ENCODE data around the gene TTN. TPM values are rescaled to one million over a fixed set of nuclear protein-coding genes. Genes with fewer than 3 reads are reported as not detected.

TTN gene
- total and polyA plus RNA-seq, 2 of the 8 experiments (the other 6 are each of a cell fraction or from before 2014, with no cell fraction given) = 0.30 to 9.7 TPM

DNA sequence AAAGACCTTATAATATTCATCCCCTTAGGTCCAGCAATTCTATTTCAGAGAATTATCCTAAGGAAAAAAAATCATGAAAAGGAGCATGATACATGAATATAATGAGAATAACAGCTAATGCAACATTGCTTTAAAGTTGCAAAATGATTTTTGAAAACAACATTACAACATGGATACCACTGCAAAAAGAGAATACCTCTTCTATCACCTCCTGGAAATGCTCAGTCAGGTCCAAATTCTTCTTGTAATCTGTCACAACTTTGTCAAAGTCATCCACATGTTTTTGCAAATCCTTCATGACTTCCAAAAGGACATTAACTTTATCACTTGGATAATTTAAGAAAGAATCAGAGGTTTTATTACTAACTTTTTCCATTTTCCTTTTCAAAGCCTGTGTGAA, 47.9 kb upstream of the TTN start (continued):
- TF ChIP-seq, protein P1, sequence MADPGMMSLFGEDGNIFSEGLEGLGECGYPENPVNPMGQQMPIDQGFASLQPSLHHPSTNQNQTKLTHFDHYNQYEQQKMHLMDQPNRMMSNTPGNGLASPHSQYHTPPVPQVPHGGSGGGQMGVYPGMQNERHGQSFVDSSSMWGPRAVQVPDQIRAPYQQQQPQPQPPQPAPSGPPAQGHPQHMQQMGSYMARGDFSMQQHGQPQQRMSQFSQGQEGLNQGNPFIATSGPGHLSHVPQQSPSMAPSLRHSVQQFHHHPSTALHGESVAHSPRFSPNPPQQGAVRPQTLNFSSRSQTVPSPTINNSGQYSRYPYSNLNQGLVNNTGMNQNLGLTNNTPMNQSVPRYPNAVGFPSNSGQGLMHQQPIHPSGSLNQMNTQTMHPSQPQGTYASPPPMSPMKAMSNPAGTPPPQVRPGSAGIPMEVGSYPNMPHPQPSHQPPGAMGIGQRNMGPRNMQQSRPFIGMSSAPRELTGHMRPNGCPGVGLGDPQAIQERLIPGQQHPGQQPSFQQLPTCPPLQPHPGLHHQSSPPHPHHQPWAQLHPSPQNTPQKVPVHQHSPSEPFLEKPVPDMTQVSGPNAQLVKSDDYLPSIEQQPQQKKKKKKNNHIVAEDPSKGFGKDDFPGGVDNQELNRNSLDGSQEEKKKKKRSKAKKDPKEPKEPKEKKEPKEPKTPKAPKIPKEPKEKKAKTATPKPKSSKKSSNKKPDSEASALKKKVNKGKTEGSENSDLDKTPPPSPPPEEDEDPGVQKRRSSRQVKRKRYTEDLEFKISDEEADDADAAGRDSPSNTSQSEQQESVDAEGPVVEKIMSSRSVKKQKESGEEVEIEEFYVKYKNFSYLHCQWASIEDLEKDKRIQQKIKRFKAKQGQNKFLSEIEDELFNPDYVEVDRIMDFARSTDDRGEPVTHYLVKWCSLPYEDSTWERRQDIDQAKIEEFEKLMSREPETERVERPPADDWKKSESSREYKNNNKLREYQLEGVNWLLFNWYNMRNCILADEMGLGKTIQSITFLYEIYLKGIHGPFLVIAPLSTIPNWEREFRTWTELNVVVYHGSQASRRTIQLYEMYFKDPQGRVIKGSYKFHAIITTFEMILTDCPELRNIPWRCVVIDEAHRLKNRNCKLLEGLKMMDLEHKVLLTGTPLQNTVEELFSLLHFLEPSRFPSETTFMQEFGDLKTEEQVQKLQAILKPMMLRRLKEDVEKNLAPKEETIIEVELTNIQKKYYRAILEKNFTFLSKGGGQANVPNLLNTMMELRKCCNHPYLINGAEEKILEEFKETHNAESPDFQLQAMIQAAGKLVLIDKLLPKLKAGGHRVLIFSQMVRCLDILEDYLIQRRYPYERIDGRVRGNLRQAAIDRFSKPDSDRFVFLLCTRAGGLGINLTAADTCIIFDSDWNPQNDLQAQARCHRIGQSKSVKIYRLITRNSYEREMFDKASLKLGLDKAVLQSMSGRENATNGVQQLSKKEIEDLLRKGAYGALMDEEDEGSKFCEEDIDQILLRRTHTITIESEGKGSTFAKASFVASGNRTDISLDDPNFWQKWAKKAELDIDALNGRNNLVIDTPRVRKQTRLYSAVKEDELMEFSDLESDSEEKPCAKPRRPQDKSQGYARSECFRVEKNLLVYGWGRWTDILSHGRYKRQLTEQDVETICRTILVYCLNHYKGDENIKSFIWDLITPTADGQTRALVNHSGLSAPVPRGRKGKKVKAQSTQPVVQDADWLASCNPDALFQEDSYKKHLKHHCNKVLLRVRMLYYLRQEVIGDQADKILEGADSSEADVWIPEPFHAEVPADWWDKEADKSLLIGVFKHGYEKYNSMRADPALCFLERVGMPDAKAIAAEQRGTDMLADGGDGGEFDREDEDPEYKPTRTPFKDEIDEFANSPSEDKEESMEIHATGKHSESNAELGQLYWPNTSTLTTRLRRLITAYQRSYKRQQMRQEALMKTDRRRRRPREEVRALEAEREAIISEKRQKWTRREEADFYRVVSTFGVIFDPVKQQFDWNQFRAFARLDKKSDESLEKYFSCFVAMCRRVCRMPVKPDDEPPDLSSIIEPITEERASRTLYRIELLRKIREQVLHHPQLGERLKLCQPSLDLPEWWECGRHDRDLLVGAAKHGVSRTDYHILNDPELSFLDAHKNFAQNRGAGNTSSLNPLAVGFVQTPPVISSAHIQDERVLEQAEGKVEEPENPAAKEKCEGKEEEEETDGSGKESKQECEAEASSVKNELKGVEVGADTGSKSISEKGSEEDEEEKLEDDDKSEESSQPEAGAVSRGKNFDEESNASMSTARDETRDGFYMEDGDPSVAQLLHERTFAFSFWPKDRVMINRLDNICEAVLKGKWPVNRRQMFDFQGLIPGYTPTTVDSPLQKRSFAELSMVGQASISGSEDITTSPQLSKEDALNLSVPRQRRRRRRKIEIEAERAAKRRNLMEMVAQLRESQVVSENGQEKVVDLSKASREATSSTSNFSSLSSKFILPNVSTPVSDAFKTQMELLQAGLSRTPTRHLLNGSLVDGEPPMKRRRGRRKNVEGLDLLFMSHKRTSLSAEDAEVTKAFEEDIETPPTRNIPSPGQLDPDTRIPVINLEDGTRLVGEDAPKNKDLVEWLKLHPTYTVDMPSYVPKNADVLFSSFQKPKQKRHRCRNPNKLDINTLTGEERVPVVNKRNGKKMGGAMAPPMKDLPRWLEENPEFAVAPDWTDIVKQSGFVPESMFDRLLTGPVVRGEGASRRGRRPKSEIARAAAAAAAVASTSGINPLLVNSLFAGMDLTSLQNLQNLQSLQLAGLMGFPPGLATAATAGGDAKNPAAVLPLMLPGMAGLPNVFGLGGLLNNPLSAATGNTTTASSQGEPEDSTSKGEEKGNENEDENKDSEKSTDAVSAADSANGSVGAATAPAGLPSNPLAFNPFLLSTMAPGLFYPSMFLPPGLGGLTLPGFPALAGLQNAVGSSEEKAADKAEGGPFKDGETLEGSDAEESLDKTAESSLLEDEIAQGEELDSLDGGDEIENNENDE (IDR thresholded peaks at IDR 0.05; ENCODE audit: insufficient replicate concordance, low read length) = no peak
- TF ChIP-seq POLR2AphosphoS5 (IDR thresholded peaks at IDR 0.05; ENCODE audit: low read depth, low read length) = no peak
- no peak for TF ChIP-seq RBBP5 (IDR thresholded peaks at IDR 0.05; ENCODE audit: borderline replicate concordance, low read depth, low read length)
- no peak for TF ChIP-seq TCF12 (IDR thresholded peaks at IDR 0.05; ENCODE audit: low read depth, low read length)
- TF ChIP-seq, protein P2, sequence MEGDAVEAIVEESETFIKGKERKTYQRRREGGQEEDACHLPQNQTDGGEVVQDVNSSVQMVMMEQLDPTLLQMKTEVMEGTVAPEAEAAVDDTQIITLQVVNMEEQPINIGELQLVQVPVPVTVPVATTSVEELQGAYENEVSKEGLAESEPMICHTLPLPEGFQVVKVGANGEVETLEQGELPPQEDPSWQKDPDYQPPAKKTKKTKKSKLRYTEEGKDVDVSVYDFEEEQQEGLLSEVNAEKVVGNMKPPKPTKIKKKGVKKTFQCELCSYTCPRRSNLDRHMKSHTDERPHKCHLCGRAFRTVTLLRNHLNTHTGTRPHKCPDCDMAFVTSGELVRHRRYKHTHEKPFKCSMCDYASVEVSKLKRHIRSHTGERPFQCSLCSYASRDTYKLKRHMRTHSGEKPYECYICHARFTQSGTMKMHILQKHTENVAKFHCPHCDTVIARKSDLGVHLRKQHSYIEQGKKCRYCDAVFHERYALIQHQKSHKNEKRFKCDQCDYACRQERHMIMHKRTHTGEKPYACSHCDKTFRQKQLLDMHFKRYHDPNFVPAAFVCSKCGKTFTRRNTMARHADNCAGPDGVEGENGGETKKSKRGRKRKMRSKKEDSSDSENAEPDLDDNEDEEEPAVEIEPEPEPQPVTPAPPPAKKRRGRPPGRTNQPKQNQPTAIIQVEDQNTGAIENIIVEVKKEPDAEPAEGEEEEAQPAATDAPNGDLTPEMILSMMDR (IDR thresholded peaks at IDR 0.05; ENCODE audit: control extremely low read depth in 1 of 3, insufficient read depth in 1 of 3, low read depth in 1 of 3, low read length in 3 of 3) = no peak
- TF ChIP-seq, protein P3, sequence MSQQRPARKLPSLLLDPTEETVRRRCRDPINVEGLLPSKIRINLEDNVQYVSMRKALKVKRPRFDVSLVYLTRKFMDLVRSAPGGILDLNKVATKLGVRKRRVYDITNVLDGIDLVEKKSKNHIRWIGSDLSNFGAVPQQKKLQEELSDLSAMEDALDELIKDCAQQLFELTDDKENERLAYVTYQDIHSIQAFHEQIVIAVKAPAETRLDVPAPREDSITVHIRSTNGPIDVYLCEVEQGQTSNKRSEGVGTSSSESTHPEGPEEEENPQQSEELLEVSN (IDR thresholded peaks at IDR 0.05) = no peak
- TF ChIP-seq HDAC2 (IDR thresholded peaks at IDR 0.05; ENCODE audit: borderline replicate concordance in 1 of 2, low read depth in 2 of 2, low read length in 2 of 2) = no peak
- TF ChIP-seq GABPA (IDR thresholded peaks at IDR 0.05; ENCODE audit: borderline replicate concordance, insufficient read depth, low read length) = no peak

Data from H1 (cell line).